Caki2 (cell line): ENCODE results near the gene RSRC1. TPM values are rescaled to one million over a fixed set of nuclear protein-coding genes. Genes with fewer than 3 reads are reported as not detected.
"Not testable (repeated sequence)": the region's sequence is repeated elsewhere in the genome, so short reads cannot be mapped to it uniquely, and the experiment has no call there.

Source experiments
- DNase-seq: peaks from one replicate; pipeline ENCODE4 v3.0.0-alpha.2; 2015; ENCODE audit warnings: low read depth
- in situ Hi-C: cut with HindIII; loops from 2 replicates; pipeline ENCODE4 v1.10.0; 2016; ENCODE audit warnings: low sequenced_read_pairs, low pct_unique_long_range_greater_than_20kb, mixed read lengths
- total RNA-seq: library from RNA; depleted of rRNA; stranded (reverse); fragments of >200 nt; shearing (Covaris generic); gene quantifications from 2 replicates; pipeline ENCODE4 v1.2.3, GENCODE V29; 2014; ENCODE audit warnings: low replicate concordance

The RSRC1 gene
- total RNA-seq, 1 experiment from 2014 or later: 72.1 TPM

- in situ Hi-C loops, DNase-seq: not testable (repeated sequence)
Observed at GRCh38 chr3:158340951-158341350, 231.1 kb downstream of the RSRC1 start.

- in situ Hi-C loops: no loop called here
- no peak for DNase-seq
Observed at GRCh38 chr3:158347966-158348365, 238.1 kb downstream of the RSRC1 start.

GRCh38 chr3:158350971-158351370, 241.1 kb downstream of the RSRC1 start:
- DNase-seq: no peak
- in situ Hi-C loops: no loop called here

GRCh38 chr3:158352551-158352950, 242.7 kb downstream of the RSRC1 start:
- in situ Hi-C loops: no loop called here
- DNase-seq: no peak

- DNase-seq: no peak
- in situ Hi-C loops: no loop called here
Observed at GRCh38 chr3:158354713-158355112, 244.8 kb downstream of the RSRC1 start.

GRCh38 chr3:158355623-158356588, 246.0 kb downstream of the RSRC1 start:
- in situ Hi-C loops: no loop called here
- no peak for DNase-seq

GRCh38 chr3:158359339-158359738, 249.4 kb downstream of the RSRC1 start:
- no peak for DNase-seq
- in situ Hi-C loops: no loop called here

- in situ Hi-C loops: no loop called here
- no peak for DNase-seq
Observed at GRCh38 chr3:158360756-158361448, 251.0 kb downstream of the RSRC1 start.

GRCh38 chr3:158368271-158368670, 258.4 kb downstream of the RSRC1 start:
- DNase-seq: no peak
- in situ Hi-C loops: no loop called here

GRCh38 chr3:158369279-158369678, 259.4 kb downstream of the RSRC1 start:
- in situ Hi-C loops: no loop called here
- DNase-seq: no peak

GRCh38 chr3:158379517-158379916, 269.6 kb downstream of the RSRC1 start:
- in situ Hi-C loops: no loop called here
- no peak for DNase-seq

- in situ Hi-C loops: no loop called here
- DNase-seq: no peak
Observed at GRCh38 chr3:158381262-158381868, 271.5 kb downstream of the RSRC1 start.

GRCh38 chr3:158382479-158382878, 272.6 kb downstream of the RSRC1 start:
- no peak for DNase-seq
- in situ Hi-C loops: no loop called here

- in situ Hi-C loops: no loop called here
- DNase-seq: no peak
Observed at GRCh38 chr3:158384019-158384418, 274.1 kb downstream of the RSRC1 start.

- no peak for DNase-seq
Observed at GRCh38 chr3:158395421-158395820, 285.5 kb downstream of the RSRC1 start.

GRCh38 chr3:158402590-158402989, 292.7 kb downstream of the RSRC1 start:
- no peak for DNase-seq
- in situ Hi-C loops: no loop called here

More at GRCh38 chr3:158395421-158395820, 285.5 kb downstream of the RSRC1 start:
- in situ Hi-C loops: no loop called here

GRCh38 chr3:158403013-158403412, 293.1 kb downstream of the RSRC1 start:
- in situ Hi-C loops: no loop called here
- no peak for DNase-seq

- DNase-seq: no peak
- in situ Hi-C loops: no loop called here
Observed at GRCh38 chr3:158404131-158404718, 294.3 kb downstream of the RSRC1 start.

- no peak for DNase-seq
- in situ Hi-C loops: no loop called here
Observed at GRCh38 chr3:158405507-158405906, 295.6 kb downstream of the RSRC1 start.
